Endothelial cell of umbilical vein (primary cell): ENCODE data around the gene PARP3.

Experiments used
- CTCF ChIP-seq, 2 donors: IDR thresholded peaks; 1 replicate in 1 of 2; 2 replicates in 1 of 2; pipeline ENCODE4 v1.5.1; 2011; ENCODE audit warnings: low read length in 2 of 2, mild to moderate bottlenecking in 2 of 2, moderate library complexity in 2 of 2, control low read depth in 1 of 2, inconsistent platforms in 1 of 2, low read depth in 1 of 2; ENCODE audit not compliant: insufficient read depth in 1 of 2; ENCODE audit errors: extremely low read depth in 1 of 2
- EZH2 ChIP-seq: IDR thresholded peaks from 2 replicates; pipeline ENCODE4 v1.6.1; 2012; ENCODE audit warnings: borderline replicate concordance, low read depth, mild to moderate bottlenecking, moderate library complexity, low read length, inconsistent platforms; ENCODE audit not compliant: severe bottlenecking
- FOS ChIP-seq: IDR thresholded peaks from 2 replicates; pipeline ENCODE4 v1.6.1; 2011; ENCODE audit warnings: mild to moderate bottlenecking, low read length, moderate library complexity, borderline replicate concordance; ENCODE audit not compliant: insufficient read depth
- GATA2 ChIP-seq: IDR thresholded peaks from 2 replicates; pipeline ENCODE4 v1.7.0; 2011; ENCODE audit warnings: low read depth, mild to moderate bottlenecking, moderate library complexity, mixed read lengths, low read length; ENCODE audit not compliant: insufficient read length, insufficient read depth
- JUN ChIP-seq: IDR thresholded peaks from 2 replicates; pipeline ENCODE4 v1.6.1; 2011; ENCODE audit warnings: borderline replicate concordance, low read depth; ENCODE audit not compliant: insufficient read length, insufficient read depth
- MAX ChIP-seq: IDR thresholded peaks from 2 replicates; pipeline ENCODE4 v1.6.1; 2011; ENCODE audit not compliant: insufficient read depth, insufficient read length
- MYC ChIP-seq: IDR thresholded peaks from one replicate; pipeline ENCODE4 v1.6.1; 2011; ENCODE audit warnings: mild to moderate bottlenecking, low read depth, low read length
- POLR2A ChIP-seq: IDR thresholded peaks from 2 replicates; pipeline ENCODE4 v1.6.1; 2012; ENCODE audit warnings: low read depth, mild to moderate bottlenecking, control low read depth, low read length
- POLR2AphosphoS5 ChIP-seq: IDR thresholded peaks from 2 replicates; pipeline ENCODE4 v1.6.1; 2012; ENCODE audit warnings: low read depth, mild to moderate bottlenecking, control low read depth, low read length, moderate library complexity; ENCODE audit not compliant: insufficient read depth

GRCh38 chr3:51937014-51937413, 5.1 kb upstream of the PARP3 start:
- TF ChIP-seq CTCF (IDR thresholded peaks at IDR 0.05; ENCODE audit: extremely low read depth in 1 of 2, insufficient read depth in 1 of 2, low read depth in 1 of 2, low read length in 2 of 2) (no peak), EZH2 (no peak), MAX (no peak), POLR2A (no peak), JUN (no peak), POLR2AphosphoS5 (no peak), GATA2 (no peak), MYC (no peak), FOS (no peak)
